Body of pancreas (tissue), 4 donors: ENCODE data around the gene SPTB. TPM values are rescaled to one million over a fixed set of nuclear protein-coding genes. Genes with fewer than 3 reads are reported as not detected.

Experiments used
- ATAC-seq: fragments of 150-250 bp; one replicate; pipeline ENCODE4 v1.9.1; 2016
- DNase-seq, 4 donors: peaks; one replicate each; pipeline ENCODE4 v3.0.0-alpha.2; 2019
- H3K27ac ChIP-seq, 4 donors: fragments of 200-600 bp; sonication (generic); 1 replicate in 3 of 4; 2 replicates in 1 of 4; pipeline versions ENCODE4 v1.5.1 to v1.6.1; 2016 to 2019; ENCODE audit warnings: mild to moderate bottlenecking in 1 of 4, mixed read lengths in 1 of 4, moderate library complexity in 1 of 4
- H3K27me3 ChIP-seq, 2 donors: fragments of 200-600 bp; sonication (generic); one replicate each; pipeline ENCODE4 v1.6.0; 2016; ENCODE audit warnings: mild to moderate bottlenecking in 1 of 2
- H3K36me3 ChIP-seq, 2 donors: fragments of 200-600 bp; sonication (generic); replicated peaks in 1 of 2; 2 replicates each; pipeline ENCODE4 v1.5.1; 2016; ENCODE audit warnings: low read depth in 2 of 2; ENCODE audit not compliant: insufficient read depth in 1 of 2
- H3K4me1 ChIP-seq: fragments of 200-600 bp; sonication (generic); one replicate; pipeline ENCODE4 v1.6.0; 2016
- H3K4me3 ChIP-seq, 2 donors: fragments of 200-600 bp; sonication (generic); 1 replicate in 1 of 2; 2 replicates in 1 of 2; pipeline ENCODE4 v1.5.1; 2016 to 2019
- H3K9me3 ChIP-seq, 3 donors: fragments of 200-600 bp; sonication (generic); 1 replicate in 2 of 3; 2 replicates in 1 of 3; pipeline ENCODE4 v1.5.1; 2016
- POLR2A ChIP-seq, 3 donors: fragments of 450-650 bp; IDR thresholded peaks; one replicate each; pipeline ENCODE4 v1.6.1; 2016; ENCODE audit warnings: antibody characterized with exemption in 3 of 3, mild to moderate bottlenecking in 2 of 3
- WGBS, 2 donors: methylation state at CpG; one replicate each; pipeline ENCODE4 v1.1.5; 2017; 5-methylcytosine and 5-hydroxymethylcytosine counted together
- intact Hi-C: fragments of 100-400 bp; cut with DNase I; formaldehyde crosslinking; loops from one replicate; pipeline ENCODE4 v1.15.1; 2023
- total RNA-seq, 2 donors: library from RNA; depleted of rRNA; stranded (reverse); fragments of >200 nt; gene quantifications; one replicate each; pipeline ENCODE4 v1.1.0, GENCODE V29; 2016
- TF ChIP-seq, protein P1 (sequence below), 7 experiments: fragments of 450-650 bp in 4 of 7; fragments of 200-600 bp in 3 of 7; sonication (generic) in 3 of 7; IDR thresholded peaks; one replicate each; pipeline ENCODE4 v1.5.1; 2016 to 2019; ENCODE audit warnings: antibody characterized with exemption in 7 of 7

SPTB gene
- total RNA-seq, 2 donors from 2014 or later = 3.4 to 8.6 TPM

GRCh38 chr14:64782196-64782595 is 97.5 kb downstream of the SPTB start:
- Histone ChIP-seq H3K4me1 (peaks cover 13% of the 10 kb centered on the region), H3K36me3 (no peaks in the 10 kb centered on the region), H3K9me3 (no peaks in the 10 kb centered on the region), H3K27me3 (no peaks in the 10 kb centered on the region), H3K27ac (no peak overlapping the region), H3K4me3 (no peak overlapping the region)
- no peak for DNase-seq
- no peak for ATAC-seq
- 80 to 90% methylated on average over 3 to 11 of the region's 11 CpGs for WGBS, 2 donors
- no peak for TF ChIP-seq POLR2A (IDR thresholded peaks at IDR 0.05)
- TF ChIP-seq, protein P1, sequence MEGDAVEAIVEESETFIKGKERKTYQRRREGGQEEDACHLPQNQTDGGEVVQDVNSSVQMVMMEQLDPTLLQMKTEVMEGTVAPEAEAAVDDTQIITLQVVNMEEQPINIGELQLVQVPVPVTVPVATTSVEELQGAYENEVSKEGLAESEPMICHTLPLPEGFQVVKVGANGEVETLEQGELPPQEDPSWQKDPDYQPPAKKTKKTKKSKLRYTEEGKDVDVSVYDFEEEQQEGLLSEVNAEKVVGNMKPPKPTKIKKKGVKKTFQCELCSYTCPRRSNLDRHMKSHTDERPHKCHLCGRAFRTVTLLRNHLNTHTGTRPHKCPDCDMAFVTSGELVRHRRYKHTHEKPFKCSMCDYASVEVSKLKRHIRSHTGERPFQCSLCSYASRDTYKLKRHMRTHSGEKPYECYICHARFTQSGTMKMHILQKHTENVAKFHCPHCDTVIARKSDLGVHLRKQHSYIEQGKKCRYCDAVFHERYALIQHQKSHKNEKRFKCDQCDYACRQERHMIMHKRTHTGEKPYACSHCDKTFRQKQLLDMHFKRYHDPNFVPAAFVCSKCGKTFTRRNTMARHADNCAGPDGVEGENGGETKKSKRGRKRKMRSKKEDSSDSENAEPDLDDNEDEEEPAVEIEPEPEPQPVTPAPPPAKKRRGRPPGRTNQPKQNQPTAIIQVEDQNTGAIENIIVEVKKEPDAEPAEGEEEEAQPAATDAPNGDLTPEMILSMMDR (IDR thresholded peaks at IDR 0.05) = no peak
- intact Hi-C loops = no loop called here

- intact Hi-C loops = no loop called here
- ATAC-seq (peak; percentile 69), DNase-seq (peak in 3 of 4 donors; percentile 41 to 82 (median 46))
- Histone ChIP-seq H3K4me3 (no peak overlapping the region), H3K9me3 (no peaks in the 10 kb centered on the region), H3K27ac (no peak overlapping the region), H3K4me1 (peaks cover 13% of the 10 kb centered on the region), H3K27me3 (no peaks in the 10 kb centered on the region), H3K36me3 (no peaks in the 10 kb centered on the region)
- TF ChIP-seq POLR2A (IDR thresholded peaks at IDR 0.05) = no peak
- TF ChIP-seq, protein P1 (IDR thresholded peaks at IDR 0.05) = no peak
- 64 to 74% methylated on average over 7 of the region's 7 CpGs for WGBS, 2 donors
Observed at GRCh38 chr14:64779472-64779871, 100.2 kb downstream of the SPTB start.

DNA sequence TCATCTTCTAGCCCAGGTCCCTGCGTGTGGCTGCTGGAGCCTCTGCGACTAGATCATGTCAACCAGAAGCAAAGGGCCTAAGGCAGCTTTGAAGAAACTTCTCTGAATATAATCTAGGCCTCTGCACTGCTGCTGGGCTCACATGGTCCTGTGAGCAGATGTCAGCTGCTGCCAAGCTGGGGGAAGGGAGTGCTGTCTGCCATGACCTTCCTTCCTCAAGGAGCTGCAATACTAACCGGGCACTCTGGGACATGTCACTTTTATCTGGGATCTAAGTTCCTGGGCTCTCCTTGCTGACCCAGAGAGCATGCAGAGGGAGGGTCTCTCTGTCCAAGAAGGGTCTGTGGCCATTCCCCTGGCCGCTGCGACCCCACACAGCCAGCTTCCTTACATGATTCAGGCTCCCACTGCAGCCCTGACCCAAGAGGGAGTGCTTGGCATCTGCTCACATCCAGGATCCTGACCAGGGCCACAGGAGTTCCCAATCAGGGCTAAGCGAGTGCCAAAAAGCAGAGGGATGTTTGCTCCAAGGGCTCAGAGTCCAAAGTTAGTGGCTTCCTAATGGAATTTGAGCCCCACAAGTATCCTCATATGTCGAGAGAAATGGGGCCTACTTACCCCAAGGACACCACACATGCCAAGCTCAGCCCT is 101.5 kb downstream of the SPTB start:
- H3K27ac ChIP-seq = no peak overlapping the region
- TF ChIP-seq, protein P1 (IDR thresholded peaks at IDR 0.05) = no peak
- no peak for TF ChIP-seq POLR2A (IDR thresholded peaks at IDR 0.05)
- peaks cover 13% of the 10 kb centered on the region for H3K4me1 ChIP-seq
- intact Hi-C loops = no loop called here
- H3K4me3 ChIP-seq = no peak overlapping the region
- 70 to 89% methylated on average over 2 to 7 of the region's 7 CpGs for WGBS, 2 donors
- H3K27me3 ChIP-seq = no peaks in the 10 kb centered on the region
- H3K9me3 ChIP-seq = no peaks in the 10 kb centered on the region
- no peak for ATAC-seq
- H3K36me3 ChIP-seq = no peaks in the 10 kb centered on the region
- peak in 2 of 4 donors; percentile 53 to 74 for DNase-seq

- no peak for ATAC-seq
- DNase-seq = no peak
- no peak overlapping the region for H3K27ac ChIP-seq
- TF ChIP-seq, protein P1 (IDR thresholded peaks at IDR 0.05) = no peak
- TF ChIP-seq POLR2A (IDR thresholded peaks at IDR 0.05) = no peak
- no peak overlapping the region for H3K4me3 ChIP-seq
- H3K36me3 ChIP-seq = no peaks in the 10 kb centered on the region
- H3K27me3 ChIP-seq = no peaks in the 10 kb centered on the region
- peaks cover 13% of the 10 kb centered on the region for H3K4me1 ChIP-seq
- no peaks in the 10 kb centered on the region for H3K9me3 ChIP-seq
- intact Hi-C loops = no loop called here
- WGBS, 2 donors = 87 to 93% methylated on average over 3 of the region's 3 CpGs
Observed at GRCh38 chr14:64777461-64777860, 102.2 kb downstream of the SPTB start.
